Muscle layer of colon (tissue), 2 donors: ENCODE data around the gene B2M.

ENCODE experiments used
- H3K27ac ChIP-seq: one replicate; pipeline ENCODE4 v1.7.0; 2013; ENCODE audit warnings: low read depth, mild to moderate bottlenecking, low read length, moderate library complexity
- H3K27me3 ChIP-seq, 2 donors: one replicate each; pipeline ENCODE4 v1.7.0; 2013; ENCODE audit warnings: low read length in 2 of 2, mild to moderate bottlenecking in 2 of 2; ENCODE audit not compliant: insufficient read depth in 2 of 2, control insufficient read depth in 1 of 2
- H3K36me3 ChIP-seq: one replicate; pipeline ENCODE4 v1.7.0; 2013; ENCODE audit warnings: mild to moderate bottlenecking, low read length; ENCODE audit not compliant: insufficient read depth
- H3K4me1 ChIP-seq: one replicate; pipeline ENCODE4 v1.7.0; 2013; ENCODE audit warnings: mild to moderate bottlenecking, low read length; ENCODE audit not compliant: insufficient read depth
- H3K4me3 ChIP-seq, 2 donors: one replicate each; pipeline ENCODE4 v1.7.0; 2013; ENCODE audit warnings: low read length in 2 of 2, low read depth in 1 of 2, mild to moderate bottlenecking in 1 of 2, moderate library complexity in 1 of 2
- H3K9ac ChIP-seq: one replicate; pipeline ENCODE4 v1.7.0; 2013; ENCODE audit warnings: low read length
- H3K9me3 ChIP-seq: one replicate; pipeline ENCODE4 v1.7.0; 2013; ENCODE audit warnings: mild to moderate bottlenecking, low read length
- donor health status: abdominal sarcoma.
- donor health status: Adenocarcinoma of cecum.

Gene B2M

GRCh38 chr15:44706401-44706800 is 4.9 kb upstream of the B2M start:
- Histone ChIP-seq H3K27me3 (no peaks in the 10 kb centered on the region), H3K9ac (no peak overlapping the region), H3K27ac (no peak overlapping the region), H3K36me3 (no peaks in the 10 kb centered on the region), H3K4me3 (no peak overlapping the region), H3K9me3 (no peaks in the 10 kb centered on the region), H3K4me1 (peaks cover 4% of the 10 kb centered on the region)

GRCh38 chr15:44706946-44707636 is 4.2 kb upstream of the B2M start:
- H3K27ac ChIP-seq = no peak overlapping the region
- H3K9ac ChIP-seq = no peak overlapping the region
- H3K4me1 ChIP-seq = peaks cover 4% of the 10 kb centered on the region
- no peaks in the 10 kb centered on the region for H3K27me3 ChIP-seq
- H3K36me3 ChIP-seq = no peaks in the 10 kb centered on the region
- H3K4me3 ChIP-seq = no peak overlapping the region
- no peaks in the 10 kb centered on the region for H3K9me3 ChIP-seq

GRCh38 chr15:44710236-44711095 is 851 bp upstream of the B2M start:
- Histone ChIP-seq H3K27me3 (no peaks in the 10 kb centered on the region), H3K9ac (peak overlapping the region; percentile 92), H3K9me3 (no peaks in the 10 kb centered on the region), H3K4me1 (peaks cover 20% of the 10 kb centered on the region), H3K36me3 (peaks cover 5% of the 10 kb centered on the region), H3K27ac (peak overlapping the region; percentile 100), H3K4me3 (peak overlapping the region; percentile 89 to 98)

- Histone ChIP-seq H3K27ac (peak overlapping the region; percentile 100), H3K4me3 (peak overlapping the region; percentile 89 to 98), H3K9ac (peak overlapping the region; percentile 92), H3K4me1 (peaks cover 20% of the 10 kb centered on the region), H3K36me3 (peaks cover 19% of the 10 kb centered on the region), H3K27me3 (no peaks in the 10 kb centered on the region), H3K9me3 (no peaks in the 10 kb centered on the region)
Measured at GRCh38 chr15:44711743-44712345, 527 bp downstream of the B2M start.

- Histone ChIP-seq H3K9me3 (no peaks in the 10 kb centered on the region), H3K4me1 (peaks cover 20% of the 10 kb centered on the region), H3K36me3 (peaks cover 25% of the 10 kb centered on the region), H3K27ac (peak overlapping the region; percentile 100), H3K27me3 (no peaks in the 10 kb centered on the region), H3K9ac (peak overlapping the region; percentile 92), H3K4me3 (peak overlapping the region; percentile 89 to 98)
Measured at GRCh38 chr15:44712346-44713005, 1.2 kb downstream of the B2M start.

- H3K4me3 ChIP-seq = peak overlapping the region; percentile 89 to 98
- no peak overlapping the region for H3K9ac ChIP-seq
- H3K9me3 ChIP-seq = no peaks in the 10 kb centered on the region
- peak overlapping the region; percentile 100 for H3K27ac ChIP-seq
- H3K27me3 ChIP-seq = no peaks in the 10 kb centered on the region
- peaks cover 20% of the 10 kb centered on the region for H3K4me1 ChIP-seq
- H3K36me3 ChIP-seq = peaks cover 32% of the 10 kb centered on the region
Measured at GRCh38 chr15:44713006-44713966, 2.0 kb downstream of the B2M start.

GRCh38 chr15:44715142-44715796 is 4.0 kb downstream of the B2M start:
- Histone ChIP-seq H3K9me3 (no peaks in the 10 kb centered on the region), H3K36me3 (peaks cover 39% of the 10 kb centered on the region), H3K9ac (no peak overlapping the region), H3K27me3 (no peaks in the 10 kb centered on the region), H3K4me3 (no peak overlapping the region), H3K4me1 (peaks cover 16% of the 10 kb centered on the region), H3K27ac (no peak overlapping the region)

GRCh38 chr15:44715797-44716334 is 4.5 kb downstream of the B2M start:
- Histone ChIP-seq H3K4me1 (peaks cover 16% of the 10 kb centered on the region), H3K9ac (no peak overlapping the region), H3K4me3 (no peak overlapping the region), H3K27me3 (no peaks in the 10 kb centered on the region), H3K27ac (no peak overlapping the region), H3K9me3 (no peaks in the 10 kb centered on the region), H3K36me3 (peaks cover 39% of the 10 kb centered on the region)

GRCh38 chr15:44716983-44717602 is 5.8 kb downstream of the B2M start:
- Histone ChIP-seq H3K4me1 (peaks cover 16% of the 10 kb centered on the region), H3K27ac (no peak overlapping the region), H3K9me3 (no peaks in the 10 kb centered on the region), H3K9ac (no peak overlapping the region), H3K27me3 (no peaks in the 10 kb centered on the region), H3K36me3 (peaks cover 39% of the 10 kb centered on the region), H3K4me3 (no peak overlapping the region)
